ENCODE data around the gene ST3GAL4. TPM values are rescaled to one million over a fixed set of nuclear protein-coding genes. Genes with fewer than 3 reads are reported as not detected.

ST3GAL4 gene
- total and polyA plus RNA-seq, 3 donors from 2014 or later: 102 to 221 (median 212) TPM

DNA sequence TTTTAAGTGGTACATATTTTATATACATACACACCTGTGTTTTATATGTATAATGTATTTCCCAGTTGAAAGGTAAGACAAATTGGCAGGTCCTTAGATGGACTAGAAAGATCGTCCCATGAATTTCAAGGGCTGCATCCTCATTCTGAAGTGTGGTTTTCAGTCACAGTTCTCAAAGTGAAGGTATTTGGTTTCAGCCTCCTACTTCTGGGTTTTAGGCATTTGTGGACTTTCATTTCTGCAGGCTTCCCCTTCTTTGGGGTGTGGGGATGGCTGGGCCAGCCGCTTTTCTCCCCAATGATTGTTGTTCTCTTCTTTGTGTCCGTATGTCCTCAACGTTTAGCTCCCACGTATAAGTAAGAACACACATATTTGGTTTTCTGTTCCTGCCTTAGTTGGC, 41.7 kb upstream of the ST3GAL4 start:
- Histone ChIP-seq H3K36me3 (ENCODE audit: low read depth, missing control alignments) (no peaks in the 10 kb centered on the region), H3K9me3 (no peaks in the 10 kb centered on the region), H3K4me3 (no peak overlapping the region), H3K27ac (no peak overlapping the region), H3K27me3 (no peaks in the 10 kb centered on the region), H3K4me1 (peaks cover 25% of the 10 kb centered on the region)
- no peak for DNase-seq
- no peak for TF ChIP-seq POLR2A (IDR thresholded peaks at IDR 0.05)
- TF ChIP-seq, protein P1, sequence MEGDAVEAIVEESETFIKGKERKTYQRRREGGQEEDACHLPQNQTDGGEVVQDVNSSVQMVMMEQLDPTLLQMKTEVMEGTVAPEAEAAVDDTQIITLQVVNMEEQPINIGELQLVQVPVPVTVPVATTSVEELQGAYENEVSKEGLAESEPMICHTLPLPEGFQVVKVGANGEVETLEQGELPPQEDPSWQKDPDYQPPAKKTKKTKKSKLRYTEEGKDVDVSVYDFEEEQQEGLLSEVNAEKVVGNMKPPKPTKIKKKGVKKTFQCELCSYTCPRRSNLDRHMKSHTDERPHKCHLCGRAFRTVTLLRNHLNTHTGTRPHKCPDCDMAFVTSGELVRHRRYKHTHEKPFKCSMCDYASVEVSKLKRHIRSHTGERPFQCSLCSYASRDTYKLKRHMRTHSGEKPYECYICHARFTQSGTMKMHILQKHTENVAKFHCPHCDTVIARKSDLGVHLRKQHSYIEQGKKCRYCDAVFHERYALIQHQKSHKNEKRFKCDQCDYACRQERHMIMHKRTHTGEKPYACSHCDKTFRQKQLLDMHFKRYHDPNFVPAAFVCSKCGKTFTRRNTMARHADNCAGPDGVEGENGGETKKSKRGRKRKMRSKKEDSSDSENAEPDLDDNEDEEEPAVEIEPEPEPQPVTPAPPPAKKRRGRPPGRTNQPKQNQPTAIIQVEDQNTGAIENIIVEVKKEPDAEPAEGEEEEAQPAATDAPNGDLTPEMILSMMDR (IDR thresholded peaks at IDR 0.05): no peak
- intact Hi-C loops (cut with DNase I; ENCODE audit: low total_unique reads): loop anchor here (10.0 kb wide), 1 partner anchor 121 kb away; no protein-coding TSS in a partner anchor
- 83 to 90% methylated on average over 5 of the region's 5 CpGs for WGBS, 2 donors

DNA sequence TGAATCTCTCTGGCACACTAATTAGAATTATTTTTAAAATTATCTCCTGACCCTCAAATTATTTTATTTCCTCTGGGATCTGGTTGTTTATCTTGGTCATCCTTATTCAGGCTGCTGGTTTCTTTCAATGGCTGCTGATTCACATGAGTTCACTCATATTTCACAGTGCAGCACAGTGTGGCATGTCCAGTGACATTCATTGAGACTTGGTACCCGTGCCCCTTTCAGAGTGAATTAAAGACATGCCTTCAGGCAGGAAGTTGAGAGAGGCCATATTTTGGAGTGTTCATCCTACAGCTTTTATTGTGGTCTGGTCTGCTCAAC, 38.1 kb upstream of the ST3GAL4 start:
- TF ChIP-seq POLR2A (IDR thresholded peaks at IDR 0.05): no peak
- TF ChIP-seq, protein P1 (IDR thresholded peaks at IDR 0.05): no peak
- Histone ChIP-seq H3K4me3 (no peak overlapping the region), H3K9me3 (no peaks in the 10 kb centered on the region), H3K27me3 (no peaks in the 10 kb centered on the region), H3K36me3 (ENCODE audit: low read depth, missing control alignments) (no peaks in the 10 kb centered on the region), H3K4me1 (peaks cover 25% of the 10 kb centered on the region), H3K27ac (peak overlapping the region; percentile 83 to 87)
- 52 to 82% methylated on average over 1 of the region's 1 CpG for WGBS, 2 donors
- no peak for DNase-seq
- intact Hi-C loops (cut with DNase I; ENCODE audit: low total_unique reads): loop anchor here (10.0 kb wide), 1 partner anchor 117 kb away; no protein-coding TSS in a partner anchor

DNA sequence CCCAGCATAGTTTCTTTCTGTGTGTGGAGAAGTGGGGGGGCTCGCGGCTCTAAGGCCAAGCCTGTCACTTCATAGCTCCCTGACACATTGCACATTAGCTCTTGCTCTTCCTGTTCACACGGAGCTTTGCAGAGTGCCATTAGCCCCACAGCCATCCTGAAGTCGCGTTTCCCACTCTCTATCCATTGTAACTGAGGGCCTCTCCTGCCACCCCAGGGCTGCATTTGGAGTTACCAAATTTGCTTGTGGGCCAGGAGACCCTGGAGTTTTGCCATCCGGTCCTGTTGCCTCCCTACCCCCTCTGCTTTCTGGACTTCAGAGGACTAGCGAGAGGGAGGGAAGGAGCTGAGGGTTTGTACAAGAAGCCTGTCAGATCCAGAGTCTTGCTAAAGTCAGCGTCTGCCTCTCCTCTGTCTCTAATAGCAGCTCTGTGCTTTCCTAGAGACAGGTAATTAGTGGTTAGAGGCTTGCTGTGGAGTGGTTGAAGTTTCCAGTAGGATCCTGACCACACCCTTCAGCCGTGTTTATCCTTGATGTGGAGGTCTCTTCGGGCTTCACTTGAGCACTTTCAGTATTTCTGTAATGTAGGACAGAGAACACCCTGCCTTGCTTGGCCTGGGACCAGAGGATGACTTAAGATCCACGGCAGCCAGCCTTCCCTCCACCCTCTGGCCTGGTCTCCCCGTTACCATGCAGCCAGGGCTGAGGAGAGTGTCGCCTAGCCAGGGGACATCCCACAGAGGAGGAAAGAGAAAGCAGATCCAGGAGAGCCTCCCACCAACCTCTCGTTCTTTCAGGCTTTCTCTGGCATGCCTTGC, 37.5 kb upstream of the ST3GAL4 start:
- intact Hi-C loops (cut with DNase I; ENCODE audit: low total_unique reads): loop anchor here (10.0 kb wide), 1 partner anchor 117 kb away; no protein-coding TSS in a partner anchor
- WGBS, 2 donors: 31 to 51% methylated on average over 12 to 14 of the region's 14 CpGs
- DNase-seq: peak; percentile 86

DNA sequence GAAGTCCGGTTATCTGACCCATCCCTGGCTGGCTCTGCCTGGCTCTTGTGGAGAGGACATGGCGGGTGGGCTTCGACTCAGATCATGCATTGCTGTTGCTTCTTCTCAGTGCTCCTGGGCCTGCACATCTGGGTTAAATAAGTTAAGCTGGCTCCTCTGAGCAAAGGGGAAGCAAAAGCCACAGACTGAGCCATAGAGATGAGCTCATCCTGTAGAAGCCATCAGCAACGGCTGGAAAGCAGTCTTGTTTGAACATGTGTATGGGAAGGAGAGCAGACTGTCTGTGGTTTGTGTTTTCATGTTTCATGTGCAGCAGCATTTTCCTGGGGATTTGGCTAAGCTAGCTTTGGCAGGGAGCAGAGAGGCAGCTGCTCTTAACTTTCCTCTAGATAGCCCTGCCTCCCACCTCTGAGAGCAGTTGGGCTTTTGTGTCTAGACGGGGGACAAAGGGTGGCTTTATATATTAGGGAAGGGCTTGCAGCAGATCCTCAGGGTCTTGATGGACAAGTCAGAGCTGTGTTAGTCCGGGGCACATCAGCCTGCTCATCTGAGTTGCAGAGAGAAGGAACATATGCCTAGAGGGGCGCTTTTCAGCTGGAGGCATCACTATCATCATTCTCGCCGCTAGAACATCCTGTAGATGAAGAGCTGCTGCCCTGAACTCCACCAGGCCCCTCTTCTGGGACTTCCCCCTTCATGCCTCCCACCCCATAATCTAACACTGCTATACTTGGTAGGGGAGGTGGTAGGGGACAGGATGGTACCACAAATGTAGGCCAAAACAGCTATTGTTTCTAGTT, 36.7 kb upstream of the ST3GAL4 start:
- no peaks in the 10 kb centered on the region for H3K27me3 ChIP-seq
- H3K4me1 ChIP-seq: peaks cover 25% of the 10 kb centered on the region
- H3K36me3 ChIP-seq (ENCODE audit: low read depth, missing control alignments): no peaks in the 10 kb centered on the region
- DNase-seq: peak; percentile 56
- intact Hi-C loops (cut with DNase I; ENCODE audit: low total_unique reads): loop anchor here (10.0 kb wide), 1 partner anchor 116 kb away; no protein-coding TSS in a partner anchor
- peak overlapping the region; percentile 83 to 87 for H3K27ac ChIP-seq
- H3K9me3 ChIP-seq: no peaks in the 10 kb centered on the region
- TF ChIP-seq POLR2A (IDR thresholded peaks at IDR 0.05): no peak
- TF ChIP-seq, protein P1 (IDR thresholded peaks at IDR 0.05): no peak
- WGBS, 2 donors: 38 to 52% methylated on average over 8 to 9 of the region's 9 CpGs
- no peak overlapping the region for H3K4me3 ChIP-seq

More for the DNA sequence above, 37.5 kb upstream of the ST3GAL4 start:
- Histone ChIP-seq H3K36me3 (ENCODE audit: low read depth, missing control alignments) (no peaks in the 10 kb centered on the region), H3K9me3 (no peaks in the 10 kb centered on the region), H3K4me1 (peaks cover 25% of the 10 kb centered on the region), H3K27ac (peak overlapping the region; percentile 83 to 87), H3K27me3 (no peaks in the 10 kb centered on the region), H3K4me3 (no peak overlapping the region)
- TF ChIP-seq, protein P1 (IDR thresholded peaks at IDR 0.05): no peak
- TF ChIP-seq POLR2A (IDR thresholded peaks at IDR 0.05): no peak

Measured in testis (tissue), 3 donors.